Ishikawa (cell line): Measurements from ENCODE around the gene EPHA8.

Experiments
- CEBPB ChIP-seq: IDR thresholded peaks from 2 replicates; pipeline ENCODE4 v1.6.1; 2012
- EGR1 ChIP-seq: IDR thresholded peaks from 2 replicates; pipeline ENCODE4 v1.6.1; 2012
- EP300 ChIP-seq: IDR thresholded peaks from 2 replicates; pipeline ENCODE4 v1.6.1; 2012; ENCODE audit warnings: borderline replicate concordance
- MAX ChIP-seq: IDR thresholded peaks from 2 replicates; pipeline ENCODE4 v1.6.1; 2012
- NFIC ChIP-seq: IDR thresholded peaks from 2 replicates; pipeline ENCODE4 v1.6.1; 2012
- RAD21 ChIP-seq: IDR thresholded peaks from 2 replicates; pipeline ENCODE4 v1.6.1; 2012; ENCODE audit warnings: low read depth
- REST ChIP-seq: IDR thresholded peaks from 2 replicates; pipeline ENCODE4 v1.6.1; 2012; ENCODE audit warnings: low read depth, mild to moderate bottlenecking
- TAF1 ChIP-seq: IDR thresholded peaks from 2 replicates; pipeline ENCODE4 v1.6.1; 2012; ENCODE audit warnings: low read depth, mild to moderate bottlenecking
- TEAD4 ChIP-seq: IDR thresholded peaks from 2 replicates; pipeline ENCODE4 v1.6.1; 2012
- YY1 ChIP-seq: IDR thresholded peaks from 2 replicates; pipeline ENCODE4 v1.6.1; 2012; ENCODE audit warnings: low read depth

- no peak for TF ChIP-seq RAD21
- TF ChIP-seq TEAD4: no peak
- TF ChIP-seq CEBPB: no peak
- no peak for TF ChIP-seq EGR1
- no peak for TF ChIP-seq MAX
- no peak for TF ChIP-seq TAF1
- no peak for TF ChIP-seq REST
- TF ChIP-seq EP300: no peak
- no peak for TF ChIP-seq NFIC
- no peak for TF ChIP-seq YY1
Measured at GRCh38 chr1:22650089-22650693, 86.9 kb downstream of the EPHA8 start.
